ENCODE measurements around the gene ANXA9.
A peak's percentile ranks its signal among the peaks of the same experiment; 100 is the strongest.

The ANXA9 gene

GRCh38 chr1:150999926-151000325, 17.8 kb downstream of the ANXA9 start:
- H3K27ac ChIP-seq (ENCODE audit: low read depth, low read length): no peak overlapping the region
- peaks cover 21% of the 10 kb centered on the region for H3K36me3 ChIP-seq (ENCODE audit: control insufficient read depth, insufficient read depth, low read length)
- no peaks in the 10 kb centered on the region for H3K27me3 ChIP-seq (ENCODE audit: control insufficient read depth, insufficient read depth, low read length)
- H3K4me3 ChIP-seq (ENCODE audit: low read length): no peak overlapping the region
- H3K4me1 ChIP-seq (ENCODE audit: control insufficient read depth, insufficient read depth, low read length): peaks cover 3% of the 10 kb centered on the region
- no peak overlapping the region for H3K9ac ChIP-seq (ENCODE audit: low read length)

- H3K36me3 ChIP-seq (ENCODE audit: control insufficient read depth, insufficient read depth, low read length): peaks cover 21% of the 10 kb centered on the region
- H3K9ac ChIP-seq (ENCODE audit: low read length): no peak overlapping the region
- peaks cover 3% of the 10 kb centered on the region for H3K4me1 ChIP-seq (ENCODE audit: control insufficient read depth, insufficient read depth, low read length)
- no peak overlapping the region for H3K4me3 ChIP-seq (ENCODE audit: low read length)
- no peak overlapping the region for H3K27ac ChIP-seq (ENCODE audit: low read depth, low read length)
- H3K27me3 ChIP-seq (ENCODE audit: control insufficient read depth, insufficient read depth, low read length): no peaks in the 10 kb centered on the region
Observed at GRCh38 chr1:151000408-151000807, 18.3 kb downstream of the ANXA9 start.

- Histone ChIP-seq H3K27me3 (ENCODE audit: control insufficient read depth, insufficient read depth, low read length) (no peaks in the 10 kb centered on the region), H3K4me3 (ENCODE audit: low read length) (no peak overlapping the region), H3K36me3 (ENCODE audit: control insufficient read depth, insufficient read depth, low read length) (peaks cover 21% of the 10 kb centered on the region), H3K27ac (ENCODE audit: low read depth, low read length) (no peak overlapping the region), H3K9ac (ENCODE audit: low read length) (no peak overlapping the region), H3K4me1 (ENCODE audit: control insufficient read depth, insufficient read depth, low read length) (peaks cover 3% of the 10 kb centered on the region)
Observed at GRCh38 chr1:151001602-151002001, 19.5 kb downstream of the ANXA9 start.

GRCh38 chr1:151002051-151002450, 20.0 kb downstream of the ANXA9 start:
- H3K27me3 ChIP-seq (ENCODE audit: control insufficient read depth, insufficient read depth, low read length): no peaks in the 10 kb centered on the region
- H3K4me3 ChIP-seq (ENCODE audit: low read length): no peak overlapping the region
- H3K9ac ChIP-seq (ENCODE audit: low read length): no peak overlapping the region
- no peak overlapping the region for H3K27ac ChIP-seq (ENCODE audit: low read depth, low read length)
- peaks cover 6% of the 10 kb centered on the region for H3K4me1 ChIP-seq (ENCODE audit: control insufficient read depth, insufficient read depth, low read length)
- H3K36me3 ChIP-seq (ENCODE audit: control insufficient read depth, insufficient read depth, low read length): peaks cover 21% of the 10 kb centered on the region

- H3K27me3 ChIP-seq (ENCODE audit: control insufficient read depth, insufficient read depth, low read length): no peaks in the 10 kb centered on the region
- H3K4me3 ChIP-seq (ENCODE audit: low read length): no peak overlapping the region
- H3K27ac ChIP-seq (ENCODE audit: low read depth, low read length): no peak overlapping the region
- H3K9ac ChIP-seq (ENCODE audit: low read length): no peak overlapping the region
- peaks cover 15% of the 10 kb centered on the region for H3K36me3 ChIP-seq (ENCODE audit: control insufficient read depth, insufficient read depth, low read length)
- peaks cover 12% of the 10 kb centered on the region for H3K4me1 ChIP-seq (ENCODE audit: control insufficient read depth, insufficient read depth, low read length)
Observed at GRCh38 chr1:151002611-151003010, 20.5 kb downstream of the ANXA9 start.

- no peak overlapping the region for H3K27ac ChIP-seq (ENCODE audit: low read depth, low read length)
- peaks cover 16% of the 10 kb centered on the region for H3K4me1 ChIP-seq (ENCODE audit: control insufficient read depth, insufficient read depth, low read length)
- H3K27me3 ChIP-seq (ENCODE audit: control insufficient read depth, insufficient read depth, low read length): no peaks in the 10 kb centered on the region
- peaks cover 13% of the 10 kb centered on the region for H3K36me3 ChIP-seq (ENCODE audit: control insufficient read depth, insufficient read depth, low read length)
- no peak overlapping the region for H3K4me3 ChIP-seq (ENCODE audit: low read length)
- no peak overlapping the region for H3K9ac ChIP-seq (ENCODE audit: low read length)
Observed at GRCh38 chr1:151003180-151003579, 21.1 kb downstream of the ANXA9 start.

GRCh38 chr1:151005729-151006319, 23.7 kb downstream of the ANXA9 start:
- Histone ChIP-seq H3K27me3 (ENCODE audit: control insufficient read depth, insufficient read depth, low read length) (no peaks in the 10 kb centered on the region), H3K27ac (ENCODE audit: low read depth, low read length) (peak overlapping the region; percentile 83), H3K4me3 (ENCODE audit: low read length) (peak overlapping the region; percentile 74), H3K9ac (ENCODE audit: low read length) (peak overlapping the region; percentile 28), H3K36me3 (ENCODE audit: control insufficient read depth, insufficient read depth, low read length) (peaks cover 3% of the 10 kb centered on the region), H3K4me1 (ENCODE audit: control insufficient read depth, insufficient read depth, low read length) (peaks cover 16% of the 10 kb centered on the region)

- Histone ChIP-seq H3K27me3 (ENCODE audit: control insufficient read depth, insufficient read depth, low read length) (no peaks in the 10 kb centered on the region), H3K27ac (ENCODE audit: low read depth, low read length) (peak within 1 kb of the TSS; percentile 83), H3K4me3 (ENCODE audit: low read length) (peak within 1 kb of the TSS; percentile 74), H3K4me1 (ENCODE audit: control insufficient read depth, insufficient read depth, low read length) (peaks cover 16% of the 10 kb centered on the region), H3K9ac (ENCODE audit: low read length) (peak within 1 kb of the TSS; percentile 52), H3K36me3 (ENCODE audit: control insufficient read depth, insufficient read depth, low read length) (peaks cover 2% of the 10 kb centered on the region)
Observed at GRCh38 chr1:151006327-151007052, 24.4 kb downstream of the ANXA9 start, which contains the start of gene MINDY1. TSS of gene MINDY1 (minus strand) at chr1:151006902. CDS start at chr1:151002617, 4,285 bp downstream.

GRCh38 chr1:151007853-151008243, 25.8 kb downstream of the ANXA9 start:
- peak overlapping the region; percentile 64 for H3K4me3 ChIP-seq (ENCODE audit: low read length)
- H3K36me3 ChIP-seq (ENCODE audit: control insufficient read depth, insufficient read depth, low read length): no peaks in the 10 kb centered on the region
- no peaks in the 10 kb centered on the region for H3K27me3 ChIP-seq (ENCODE audit: control insufficient read depth, insufficient read depth, low read length)
- H3K9ac ChIP-seq (ENCODE audit: low read length): peak overlapping the region; percentile 16
- peak overlapping the region; percentile 83 for H3K27ac ChIP-seq (ENCODE audit: low read depth, low read length)
- H3K4me1 ChIP-seq (ENCODE audit: control insufficient read depth, insufficient read depth, low read length): peaks cover 16% of the 10 kb centered on the region

- peak within 1 kb of the TSS; percentile 83 for H3K27ac ChIP-seq (ENCODE audit: low read depth, low read length)
- H3K4me3 ChIP-seq (ENCODE audit: low read length): peak within 1 kb of the TSS; percentile 86
- H3K36me3 ChIP-seq (ENCODE audit: control insufficient read depth, insufficient read depth, low read length): no peaks in the 10 kb centered on the region
- peak within 1 kb of the TSS; percentile 77 for H3K9ac ChIP-seq (ENCODE audit: low read length)
- H3K4me1 ChIP-seq (ENCODE audit: control insufficient read depth, insufficient read depth, low read length): peaks cover 16% of the 10 kb centered on the region
- H3K27me3 ChIP-seq (ENCODE audit: control insufficient read depth, insufficient read depth, low read length): no peaks in the 10 kb centered on the region
Observed at GRCh38 chr1:151008244-151009205, 26.4 kb downstream of the ANXA9 start, which contains the start of gene PRUNE1. TSS of gene PRUNE1 (plus strand) at chr1:151008449. CDS start at chr1:151008633, 184 bp downstream.

GRCh38 chr1:151009206-151009587, 27.1 kb downstream of the ANXA9 start:
- H3K4me1 ChIP-seq (ENCODE audit: control insufficient read depth, insufficient read depth, low read length): peaks cover 14% of the 10 kb centered on the region

More at GRCh38 chr1:151009206-151009587, 27.1 kb downstream of the ANXA9 start:
- no peak overlapping the region for H3K9ac ChIP-seq (ENCODE audit: low read length)
- H3K27ac ChIP-seq (ENCODE audit: low read depth, low read length): peak overlapping the region; percentile 83
- no peaks in the 10 kb centered on the region for H3K27me3 ChIP-seq (ENCODE audit: control insufficient read depth, insufficient read depth, low read length)
- peak overlapping the region; percentile 86 for H3K4me3 ChIP-seq (ENCODE audit: low read length)
- H3K36me3 ChIP-seq (ENCODE audit: control insufficient read depth, insufficient read depth, low read length): no peaks in the 10 kb centered on the region

Data from rectal smooth muscle tissue (tissue), 1 donor.